NT2/D1 (cell line): ENCODE measurements around the gene TMEM8B.

Source experiments
- DNase-seq: peaks from one replicate; pipeline ENCODE4 v3.0.0-alpha.2; 2011; ENCODE audit warnings: low read depth, low spot score
- H3K27me3 ChIP-seq: 2 replicates; pipeline ENCODE4 v1.6.0; 2011; ENCODE audit warnings: mild to moderate bottlenecking; ENCODE audit not compliant: insufficient read length, insufficient read depth
- H3K36me3 ChIP-seq: 2 replicates; pipeline ENCODE4 v1.6.1; 2011; ENCODE audit warnings: mild to moderate bottlenecking, low read length, mixed read lengths; ENCODE audit not compliant: insufficient read depth, insufficient read length
- H3K4me1 ChIP-seq: 2 replicates; pipeline ENCODE4 v1.5.1; 2011; ENCODE audit not compliant: insufficient read depth, insufficient read length
- H3K4me3 ChIP-seq: 2 replicates; pipeline ENCODE4 v1.5.1; 2011; ENCODE audit warnings: low read depth; ENCODE audit not compliant: insufficient read length
- H3K9ac ChIP-seq: 2 replicates; pipeline ENCODE4 v1.6.0; 2011; ENCODE audit warnings: low read depth; ENCODE audit not compliant: insufficient read length
- H3K9me3 ChIP-seq: 2 replicates; pipeline ENCODE4 v1.5.1; 2011; ENCODE audit warnings: mild to moderate bottlenecking, low read length; ENCODE audit not compliant: insufficient read depth
- SUZ12 ChIP-seq: IDR thresholded peaks from 2 replicates; pipeline ENCODE4 v1.6.1; 2011; ENCODE audit not compliant: insufficient read length, insufficient read depth; ENCODE audit errors: extremely low read depth
- YY1 ChIP-seq: IDR thresholded peaks from 2 replicates; pipeline ENCODE4 v1.6.1; 2011; ENCODE audit not compliant: insufficient read length, insufficient read depth
- ZNF274 ChIP-seq: IDR thresholded peaks from 2 replicates; pipeline ENCODE4 v1.6.1; 2011; ENCODE audit warnings: mild to moderate bottlenecking, low read depth, low read length

The TMEM8B gene

GRCh38 chr9:35898337-35898736 lies 69.3 kb downstream of the TMEM8B start:
- Histone ChIP-seq H3K36me3 (no peaks in the 10 kb centered on the region), H3K9ac (no peak overlapping the region), H3K4me3 (no peak overlapping the region), H3K9me3 (no peaks in the 10 kb centered on the region), H3K4me1 (no peaks in the 10 kb centered on the region), H3K27me3 (no peaks in the 10 kb centered on the region)
- DNase-seq: no peak
- TF ChIP-seq YY1 (no peak), ZNF274 (no peak), SUZ12 (no peak)

GRCh38 chr9:35899021-35899420 lies 70.0 kb downstream of the TMEM8B start:
- no peak overlapping the region for H3K9ac ChIP-seq
- no peaks in the 10 kb centered on the region for H3K27me3 ChIP-seq
- H3K4me1 ChIP-seq: no peaks in the 10 kb centered on the region
- H3K9me3 ChIP-seq: no peaks in the 10 kb centered on the region
- H3K4me3 ChIP-seq: no peak overlapping the region
- DNase-seq: no peak
- TF ChIP-seq SUZ12 (no peak), ZNF274 (no peak), YY1 (no peak)
- H3K36me3 ChIP-seq: no peaks in the 10 kb centered on the region

- H3K4me1 ChIP-seq: peaks cover 22% of the 10 kb centered on the region
- peak; percentile 55 for DNase-seq
Observed at GRCh38 chr9:35903049-35903448, 74.0 kb downstream of the TMEM8B start.

GRCh38 chr9:35904338-35904737 lies 75.3 kb downstream of the TMEM8B start:
- H3K4me3 ChIP-seq: no peak overlapping the region
- peaks cover 30% of the 10 kb centered on the region for H3K4me1 ChIP-seq
- no peak overlapping the region for H3K9ac ChIP-seq
- H3K9me3 ChIP-seq: no peaks in the 10 kb centered on the region
- no peak for TF ChIP-seq YY1
- no peak for TF ChIP-seq SUZ12
- no peak for TF ChIP-seq ZNF274
- no peaks in the 10 kb centered on the region for H3K27me3 ChIP-seq
- no peak for DNase-seq
- H3K36me3 ChIP-seq: no peaks in the 10 kb centered on the region

More at GRCh38 chr9:35903049-35903448, 74.0 kb downstream of the TMEM8B start:
- no peaks in the 10 kb centered on the region for H3K9me3 ChIP-seq
- no peaks in the 10 kb centered on the region for H3K36me3 ChIP-seq
- H3K27me3 ChIP-seq: no peaks in the 10 kb centered on the region
- no peak overlapping the region for H3K4me3 ChIP-seq
- TF ChIP-seq SUZ12 (no peak), ZNF274 (no peak), YY1 (no peak)
- H3K9ac ChIP-seq: no peak overlapping the region

- TF ChIP-seq ZNF274: no peak
- no peak for TF ChIP-seq SUZ12
- TF ChIP-seq YY1: no peak
- Histone ChIP-seq H3K4me1 (peaks cover 38% of the 10 kb centered on the region), H3K27me3 (no peaks in the 10 kb centered on the region), H3K4me3 (no peak overlapping the region), H3K9me3 (no peaks in the 10 kb centered on the region), H3K36me3 (no peaks in the 10 kb centered on the region), H3K9ac (no peak overlapping the region)
- DNase-seq: no peak
Observed at GRCh38 chr9:35905051-35905781, 76.2 kb downstream of the TMEM8B start.

- TF ChIP-seq YY1: no peak
- no peak for TF ChIP-seq SUZ12
- TF ChIP-seq ZNF274: no peak
- no peaks in the 10 kb centered on the region for H3K9me3 ChIP-seq
- H3K4me3 ChIP-seq: no peak within 1 kb of the TSS
- no peaks in the 10 kb centered on the region for H3K36me3 ChIP-seq
- H3K27me3 ChIP-seq: no peaks in the 10 kb centered on the region
- no peak for DNase-seq
- H3K9ac ChIP-seq: peak within 1 kb of the TSS; percentile 61
- H3K4me1 ChIP-seq: peaks cover 44% of the 10 kb centered on the region
Observed at GRCh38 chr9:35905912-35906679, 77.1 kb downstream of the TMEM8B start, which contains the start of gene HRCT1. Gene HRCT1 (plus strand): TSS chr9:35906202. CDS start chr9:35906288, 86 bp downstream.
